T-helper 22 cell (primary cell): Measurements from ENCODE around the gene IKBKG.
"Not testable (repeated sequence)": the region's sequence is repeated elsewhere in the genome, so short reads cannot be mapped to it uniquely, and the experiment has no call there.

ENCODE experiments used
- DNase-seq: peaks from one replicate; pipeline ENCODE4 v3.0.0-alpha.2; 2020; ENCODE audit warnings: low read depth

IKBKG gene

GRCh38 chrX:154526901-154527675 lies 20.3 kb upstream of the IKBKG start:
- peak; percentile 21 for DNase-seq

- DNase-seq, result no peak
These were observed 18.2 kb upstream of the IKBKG start for GRCh38 chrX:154529206-154529612.

- no peak for DNase-seq
These were observed 17.1 kb upstream of the IKBKG start for GRCh38 chrX:154530286-154530685.

- DNase-seq, result no peak
These were observed 15.8 kb upstream of the IKBKG start for GRCh38 chrX:154531626-154532025.

- DNase-seq, result no peak
These were observed 14.7 kb upstream of the IKBKG start for GRCh38 chrX:154532690-154533089.

GRCh38 chrX:154534526-154535322 lies 12.7 kb upstream of the IKBKG start:
- DNase-seq, result peak; percentile 76

- DNase-seq, result no peak
These were observed 11.5 kb upstream of the IKBKG start for GRCh38 chrX:154535892-154536291.

- no peak for DNase-seq
These were observed 8.3 kb upstream of the IKBKG start for GRCh38 chrX:154539077-154539476.

GRCh38 chrX:154540365-154540764 lies 7.1 kb upstream of the IKBKG start:
- DNase-seq, result not testable (repeated sequence)

- DNase-seq, result no peak
These were observed 6.4 kb upstream of the IKBKG start for GRCh38 chrX:154540897-154541535.

GRCh38 chrX:154541589-154541895 lies 5.9 kb upstream of the IKBKG start:
- DNase-seq, result no peak

- no peak for DNase-seq
These were observed 5.3 kb upstream of the IKBKG start for GRCh38 chrX:154541896-154542722.

- no peak for DNase-seq
These were observed 4.5 kb upstream of the IKBKG start for GRCh38 chrX:154542723-154543424.

GRCh38 chrX:154545673-154546274 lies 1.6 kb upstream of the IKBKG start:
- no peak for DNase-seq

- DNase-seq, result peak; percentile 70
These were observed 821 bp upstream of the IKBKG start, which contains the start of gene G6PD for GRCh38 chrX:154546354-154547244. G6PD (minus strand) TSS chrX:154546846; CDS start chrX:154546155, 691 bp downstream.

- no peak for DNase-seq
These were observed 552 bp downstream of the IKBKG start for GRCh38 chrX:154548028-154548316.

GRCh38 chrX:154549766-154550165 lies 2.3 kb downstream of the IKBKG start:
- no peak for DNase-seq

GRCh38 chrX:154552112-154552806 lies 4.8 kb downstream of the IKBKG start:
- DNase-seq, result not testable (repeated sequence)

- DNase-seq, result not testable (repeated sequence)
These were observed 10.8 kb downstream of the IKBKG start for GRCh38 chrX:154558060-154558690.
